SKM-1 (cell line): ENCODE results near the gene ANXA2.
"Not testable (repeated sequence)": the region's sequence is repeated elsewhere in the genome, so short reads cannot be mapped to it uniquely, and the experiment has no call there.

ENCODE experiments used
- DNase-seq: peaks from one replicate; lab custom pipeline; 2025; ENCODE audit not compliant: unreplicated experiment; lab: John Stamatoyannopoulos, UW

The ANXA2 gene

DNA sequence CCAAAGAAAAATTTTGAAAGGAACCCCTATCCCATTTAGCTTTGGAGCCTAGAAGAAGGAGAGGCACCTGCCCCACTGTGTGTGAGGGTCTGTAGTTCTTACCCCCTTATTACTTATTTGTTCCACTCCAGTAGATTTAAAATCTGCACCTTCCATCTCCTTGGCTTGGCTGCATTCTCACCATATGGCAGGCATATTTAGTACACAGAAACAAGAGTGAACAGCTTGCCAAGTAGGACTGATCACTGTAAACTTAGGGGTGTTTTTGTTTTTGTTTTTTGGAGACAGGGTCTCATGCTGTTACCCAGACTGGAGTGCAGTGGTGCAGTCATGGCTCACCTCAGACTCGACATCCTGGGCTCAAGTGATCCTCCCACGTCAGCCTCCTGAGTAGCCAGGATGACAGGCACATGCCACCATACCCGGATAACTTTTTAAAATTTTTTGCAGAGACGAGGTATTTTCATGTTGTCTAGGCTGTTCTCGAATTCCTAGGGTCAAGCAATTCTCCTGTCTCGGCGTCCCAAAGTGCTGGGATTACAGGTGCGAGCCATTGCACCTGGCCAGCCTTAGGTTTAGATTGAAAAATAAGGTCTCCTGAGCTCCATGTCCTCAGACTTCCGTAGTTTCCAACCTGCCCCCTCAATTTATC, 14.1 kb upstream of the ANXA2 start:
- DNase-seq = no peak

DNA sequence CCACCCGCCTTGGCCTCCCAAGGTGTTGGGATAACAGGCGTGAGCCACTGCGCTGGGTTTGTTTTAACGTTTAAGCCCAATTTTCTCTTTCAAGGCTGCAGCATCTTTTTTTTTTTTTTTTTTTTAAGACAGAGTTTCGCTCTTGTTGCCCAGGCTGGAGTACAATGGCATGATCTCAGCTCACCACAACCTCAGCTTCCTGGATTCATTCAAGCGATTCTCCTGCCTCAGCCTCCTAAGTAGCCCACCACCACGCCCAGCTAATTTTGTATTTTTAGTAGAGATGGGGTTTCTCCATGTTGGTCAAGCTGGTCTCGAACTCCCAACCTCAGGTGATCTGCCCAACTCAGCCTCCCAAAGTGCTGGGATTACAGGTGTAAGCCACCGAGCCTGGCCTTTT, 12.6 kb upstream of the ANXA2 start:
- DNase-seq = not testable (repeated sequence)

DNA sequence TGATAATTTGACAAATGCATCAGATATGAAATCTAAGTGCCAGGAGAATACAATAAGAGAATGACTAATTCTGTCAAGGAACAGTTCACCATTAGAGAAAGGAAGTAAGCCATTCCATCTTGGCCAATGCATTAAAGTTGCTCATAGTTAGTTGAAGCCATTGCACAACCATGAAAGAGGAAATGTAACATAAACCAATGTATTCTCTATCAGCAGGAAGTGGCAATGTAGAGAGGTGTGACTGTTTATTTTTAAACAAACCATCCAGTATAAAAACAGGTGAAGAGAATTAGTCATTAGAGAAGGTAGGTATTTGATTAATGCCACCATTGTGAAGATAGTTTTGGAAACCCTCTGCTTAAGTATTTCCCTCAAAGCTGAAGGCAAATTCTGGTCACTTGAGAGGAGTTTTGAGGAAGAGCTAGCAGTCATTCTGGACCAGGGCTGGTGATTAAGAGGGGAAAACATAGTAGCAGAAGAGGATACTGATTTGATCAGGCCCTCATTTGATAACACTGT, 10.7 kb upstream of the ANXA2 start:
- peak; percentile 78 for DNase-seq

DNA sequence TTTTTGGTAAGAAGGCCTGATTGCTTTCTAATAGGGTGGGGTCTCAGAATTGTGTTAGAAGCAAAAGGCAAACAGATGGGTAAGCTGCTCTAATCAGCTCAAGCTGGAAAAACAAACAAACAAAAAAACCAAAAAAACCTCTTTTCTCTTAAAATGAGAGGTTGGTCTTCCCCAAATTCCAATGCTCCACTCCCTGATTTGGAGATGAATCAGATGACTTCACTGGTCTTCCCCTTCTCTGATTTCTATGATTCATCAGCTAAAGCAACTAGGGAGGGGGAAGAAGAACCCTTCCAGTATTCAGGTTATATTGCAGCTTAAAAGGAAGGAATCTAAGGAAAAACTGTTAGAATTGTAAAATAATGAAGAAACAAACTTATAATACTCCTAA, 9.6 kb upstream of the ANXA2 start:
- no peak for DNase-seq

DNA sequence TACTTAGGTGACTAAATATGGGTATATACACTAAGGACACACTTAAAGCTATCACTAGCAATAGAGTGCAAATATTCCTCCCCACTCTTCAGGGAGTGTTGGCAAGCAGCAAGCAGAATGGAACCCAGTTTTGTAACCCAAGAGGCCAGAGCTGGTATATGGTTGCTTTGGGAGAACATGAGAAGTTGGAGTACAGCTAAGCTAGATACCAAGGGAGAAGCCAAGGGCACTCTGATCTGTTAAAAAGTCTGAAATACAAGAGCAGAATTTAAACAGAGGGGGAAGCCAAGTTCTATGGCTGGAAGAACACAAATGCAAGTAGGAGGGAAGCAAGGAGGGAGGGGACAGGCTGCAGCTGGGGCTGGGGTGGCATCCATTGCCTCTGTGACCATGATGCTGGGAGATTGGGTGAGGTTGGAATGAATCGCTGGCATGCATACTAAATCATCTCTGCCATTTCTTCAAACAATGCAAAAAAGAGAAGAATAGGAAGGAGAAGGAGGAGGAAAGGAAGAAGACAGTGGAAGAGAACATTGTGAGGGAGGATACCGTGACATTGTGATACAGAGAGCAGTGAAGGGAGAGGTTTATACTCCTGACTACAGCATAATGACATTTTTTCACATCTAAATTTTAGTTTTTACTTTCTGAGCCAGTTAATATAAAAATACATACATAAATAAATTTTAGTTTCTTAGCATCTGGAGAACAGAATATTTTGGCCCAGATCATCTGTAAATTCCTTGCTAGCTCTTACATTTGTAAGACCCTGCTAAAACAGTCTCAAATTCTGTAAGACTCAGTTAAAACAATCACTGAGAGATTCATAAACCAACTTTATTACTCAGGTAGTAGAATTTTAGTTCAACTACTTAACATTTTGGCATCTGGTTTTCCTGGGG, 9.0 kb upstream of the ANXA2 start:
- DNase-seq = no peak

DNA sequence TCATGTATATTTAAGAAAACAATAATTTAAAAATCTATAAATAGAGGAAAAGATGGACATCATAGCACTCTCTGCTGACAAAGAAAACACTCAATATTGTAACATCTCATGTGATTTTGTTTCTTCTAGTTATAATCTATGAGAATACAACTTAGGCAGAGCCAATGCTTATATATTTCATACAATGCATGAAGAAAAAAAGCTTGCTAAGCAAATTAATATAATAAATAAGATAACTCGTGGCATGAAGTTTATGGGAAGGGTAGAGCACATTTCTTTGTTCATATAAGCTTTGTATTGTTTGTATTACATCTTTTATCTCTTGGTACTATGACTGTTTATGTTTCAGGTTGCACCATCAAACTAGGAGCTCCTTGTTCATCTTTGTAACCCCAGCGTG, 7.6 kb upstream of the ANXA2 start:
- DNase-seq = no peak

DNA sequence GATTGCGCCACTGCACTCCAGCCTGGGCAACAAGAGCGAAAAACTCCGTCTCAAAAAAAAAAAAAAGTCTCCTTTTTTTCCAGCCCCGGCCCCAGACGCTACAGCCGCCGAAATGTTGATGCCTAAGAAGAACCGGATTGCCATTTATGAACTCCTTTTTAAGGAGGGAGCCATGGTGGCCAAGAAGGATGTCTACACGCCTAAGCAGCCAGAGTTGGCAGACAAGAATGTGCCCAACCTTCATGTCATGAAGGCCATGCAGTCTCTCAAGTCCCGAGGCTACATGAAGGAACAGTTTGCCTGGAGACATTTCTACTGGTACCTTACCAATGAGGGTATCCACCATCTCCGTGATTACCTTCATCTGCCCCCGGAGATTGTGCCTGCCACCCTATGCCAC, 6.6 kb upstream of the ANXA2 start:
- not testable (repeated sequence) for DNase-seq

DNA sequence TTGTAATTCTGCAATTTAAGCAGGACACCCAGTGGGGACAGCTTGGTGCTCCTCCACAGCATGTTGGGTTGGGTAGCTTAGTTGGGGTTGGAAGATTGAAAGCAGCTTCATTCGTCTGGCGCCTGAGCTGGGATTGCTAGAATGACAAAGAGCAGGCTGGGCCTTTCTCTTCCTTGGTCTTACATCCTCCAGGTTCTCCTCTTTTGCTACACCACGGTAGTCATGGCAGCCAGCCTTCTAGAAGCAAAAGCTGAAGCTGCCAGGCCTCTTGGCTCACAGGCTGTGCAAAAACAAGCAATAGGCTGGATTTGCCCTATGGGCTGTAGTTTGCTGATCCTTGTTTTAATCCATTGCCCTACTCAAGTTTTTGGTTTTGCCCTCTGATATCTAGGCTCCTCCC, 3.2 kb upstream of the ANXA2 start:
- DNase-seq = no peak

DNA sequence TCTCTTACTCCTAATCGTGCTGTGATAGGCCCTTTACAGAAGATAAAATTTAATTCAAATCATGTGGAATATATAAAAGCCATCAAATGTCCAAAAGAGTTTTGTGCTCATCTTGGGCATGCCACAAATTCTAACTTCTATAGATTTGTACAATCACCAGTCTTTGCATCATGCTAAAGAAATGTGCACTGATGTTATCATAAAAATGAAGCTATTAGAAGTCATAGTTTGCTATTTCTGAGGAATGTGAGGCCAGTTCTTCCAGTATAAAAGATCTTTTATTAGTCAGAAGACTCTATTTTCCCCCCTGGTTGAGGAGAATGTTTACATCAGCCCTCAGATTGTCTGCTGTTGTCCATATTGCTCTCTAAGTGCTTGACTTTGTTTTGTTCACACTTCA, 2.1 kb upstream of the ANXA2 start:
- DNase-seq = no peak

DNA sequence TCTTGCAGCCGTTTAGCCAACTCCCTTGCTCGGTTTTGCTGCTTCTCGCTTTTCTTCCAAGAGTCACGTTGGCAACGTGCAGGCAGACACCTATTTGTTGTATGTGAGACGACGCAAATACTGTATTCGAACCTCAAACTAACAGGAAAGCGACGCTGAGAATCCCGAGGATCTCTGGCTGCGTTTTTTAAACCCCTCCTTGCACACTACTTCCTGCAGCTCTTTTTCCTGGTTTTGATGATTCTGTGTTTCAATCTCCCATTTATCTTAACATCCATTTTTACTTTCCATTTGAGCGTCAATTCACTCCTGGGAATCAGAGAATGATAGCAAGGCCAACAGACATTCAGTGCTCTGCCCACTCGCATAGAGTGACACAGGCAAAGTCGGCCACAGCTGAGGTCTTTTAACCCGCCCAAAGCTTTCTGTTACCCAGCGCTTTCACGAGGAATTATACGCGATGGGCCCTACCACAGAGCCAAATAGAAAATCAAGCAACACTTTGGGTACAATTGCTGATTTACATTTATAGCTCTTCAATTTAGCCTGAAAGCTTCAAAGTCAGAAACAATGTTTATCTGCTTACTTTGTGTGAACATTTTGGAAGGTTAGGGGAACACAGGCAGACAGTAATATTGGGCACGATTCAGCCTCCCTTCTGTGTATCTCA, 1.6 kb upstream of the ANXA2 start:
- no peak for DNase-seq

DNA sequence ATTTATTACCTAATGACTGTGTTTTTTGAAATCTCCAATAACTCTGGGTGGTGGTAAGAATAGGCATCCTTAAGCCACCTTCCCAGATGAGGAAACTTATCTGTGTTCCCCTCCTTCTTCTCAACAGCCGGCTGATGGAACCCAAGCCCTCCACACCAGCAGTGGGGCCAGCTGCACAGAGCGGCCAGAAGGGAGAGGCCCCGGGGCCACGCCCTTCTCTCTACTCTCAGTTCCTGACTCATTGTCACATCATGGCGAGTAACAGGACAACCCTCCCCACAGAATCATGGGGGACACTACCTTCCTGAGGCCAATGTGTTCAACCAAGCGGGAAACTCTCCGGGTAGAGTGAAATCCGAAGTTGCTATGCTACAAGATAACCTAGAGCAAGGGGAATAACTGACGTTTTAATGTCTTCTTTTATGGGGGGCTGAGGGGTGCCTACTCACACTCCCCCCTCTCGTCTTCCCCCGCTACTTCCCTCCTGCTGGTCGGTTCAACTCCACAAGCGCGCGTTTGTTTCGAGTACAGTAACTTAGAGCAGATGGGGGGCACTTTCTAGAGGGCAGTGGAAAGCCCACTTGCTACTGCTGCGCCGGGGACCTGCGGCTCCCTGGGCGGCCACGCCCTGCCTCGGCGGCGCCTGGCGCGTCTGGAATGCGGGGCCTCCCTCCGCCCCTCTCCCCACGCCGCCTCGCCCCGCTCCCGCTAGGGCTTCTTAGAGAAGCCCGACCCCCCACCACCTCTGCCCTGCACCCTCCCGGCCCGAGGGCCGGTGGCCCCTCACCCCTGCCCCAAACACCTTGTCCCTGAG, 621 bp downstream of the ANXA2 start:
- DNase-seq = no peak

DNA sequence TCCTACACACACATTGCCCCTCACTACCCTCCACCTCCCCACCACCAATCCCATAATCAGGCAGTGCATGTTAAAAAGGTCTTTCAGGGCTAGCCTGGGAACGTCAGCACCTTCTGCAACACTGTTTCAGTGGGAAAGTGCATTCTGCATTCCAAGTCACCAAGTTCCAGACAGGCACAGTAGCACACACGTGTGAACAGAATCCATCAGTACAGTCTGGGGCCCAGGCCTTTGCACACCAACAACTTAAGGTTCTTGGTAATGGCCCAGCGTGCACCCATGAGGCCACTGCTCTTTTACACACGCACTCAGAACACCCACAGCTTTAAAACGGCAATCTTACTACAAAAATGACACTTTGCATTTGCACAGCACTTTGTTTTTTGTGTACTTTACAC, 1.2 kb downstream of the ANXA2 start:
- DNase-seq = no peak

DNA sequence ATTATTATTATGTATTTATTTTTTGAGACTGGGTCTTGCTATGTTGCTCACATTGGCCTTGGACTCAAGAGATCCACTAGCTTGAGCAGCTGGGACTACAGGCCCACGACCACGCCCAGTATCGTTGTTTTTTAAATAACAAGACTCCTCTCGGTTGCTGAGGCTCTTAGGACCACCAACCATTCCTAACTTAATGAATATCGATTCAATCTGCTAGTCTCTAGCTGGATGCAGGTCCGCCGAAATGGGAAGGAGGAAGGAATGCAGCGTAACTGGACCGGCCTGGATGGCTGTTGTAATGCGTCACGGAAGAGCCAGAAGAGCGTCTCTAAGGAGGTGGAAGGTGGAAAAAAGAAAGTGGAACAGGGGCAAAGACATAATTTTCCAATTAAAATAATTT, 1.7 kb downstream of the ANXA2 start:
- DNase-seq = no peak

DNA sequence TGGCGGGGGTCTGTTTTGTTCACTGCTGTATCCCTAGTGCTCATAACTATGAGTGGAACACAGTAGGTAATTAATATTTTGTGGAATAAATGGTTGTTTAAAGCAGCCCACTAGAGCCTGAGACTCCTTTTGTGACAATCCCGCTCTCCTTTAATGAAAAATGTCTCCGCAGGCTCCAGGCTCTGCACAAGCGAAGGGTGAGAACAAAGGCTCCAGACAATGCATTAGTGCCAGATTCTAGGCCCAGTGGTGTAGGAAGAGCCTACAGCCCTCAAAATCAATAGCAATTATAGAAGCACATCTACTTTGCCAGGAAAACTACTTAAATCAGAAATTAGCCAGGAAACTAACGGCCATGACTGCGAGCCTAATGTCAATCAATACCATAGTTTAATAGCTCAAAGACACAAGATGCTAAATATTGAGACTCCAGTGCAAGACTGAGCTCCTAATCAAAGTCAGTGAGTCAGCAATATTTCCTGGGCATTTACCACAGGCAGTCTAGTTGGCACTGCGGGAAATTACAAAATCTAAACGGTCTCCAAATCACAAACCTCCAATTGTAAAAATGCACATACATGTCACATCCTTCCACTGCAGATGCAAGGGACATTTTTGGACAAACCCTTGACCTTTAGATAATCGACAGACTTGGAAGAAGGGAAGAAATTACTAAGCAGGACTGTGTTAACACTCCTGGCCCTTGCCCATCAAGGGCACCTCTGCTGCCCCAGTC, 2.3 kb downstream of the ANXA2 start:
- DNase-seq = no peak

DNA sequence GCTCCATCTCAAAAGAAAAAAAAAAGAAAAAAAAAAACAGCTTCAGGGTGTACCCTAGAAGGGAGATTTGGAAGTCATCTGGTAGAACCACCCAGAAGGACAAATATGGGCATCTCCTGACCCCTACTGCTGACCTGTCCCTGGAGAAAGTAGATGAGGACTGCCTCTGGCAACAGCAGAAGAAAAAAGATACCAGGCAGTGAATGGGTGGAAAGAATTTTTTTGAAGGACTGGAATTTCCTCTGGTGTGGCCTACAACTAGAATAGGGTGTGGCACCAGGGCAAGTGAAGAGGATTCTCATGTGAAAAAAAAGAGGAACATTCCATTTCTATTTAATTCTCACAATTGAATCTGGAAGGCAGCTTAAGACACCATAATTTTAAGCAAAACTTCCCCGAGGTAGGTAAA, 3.1 kb downstream of the ANXA2 start:
- no peak for DNase-seq

DNA sequence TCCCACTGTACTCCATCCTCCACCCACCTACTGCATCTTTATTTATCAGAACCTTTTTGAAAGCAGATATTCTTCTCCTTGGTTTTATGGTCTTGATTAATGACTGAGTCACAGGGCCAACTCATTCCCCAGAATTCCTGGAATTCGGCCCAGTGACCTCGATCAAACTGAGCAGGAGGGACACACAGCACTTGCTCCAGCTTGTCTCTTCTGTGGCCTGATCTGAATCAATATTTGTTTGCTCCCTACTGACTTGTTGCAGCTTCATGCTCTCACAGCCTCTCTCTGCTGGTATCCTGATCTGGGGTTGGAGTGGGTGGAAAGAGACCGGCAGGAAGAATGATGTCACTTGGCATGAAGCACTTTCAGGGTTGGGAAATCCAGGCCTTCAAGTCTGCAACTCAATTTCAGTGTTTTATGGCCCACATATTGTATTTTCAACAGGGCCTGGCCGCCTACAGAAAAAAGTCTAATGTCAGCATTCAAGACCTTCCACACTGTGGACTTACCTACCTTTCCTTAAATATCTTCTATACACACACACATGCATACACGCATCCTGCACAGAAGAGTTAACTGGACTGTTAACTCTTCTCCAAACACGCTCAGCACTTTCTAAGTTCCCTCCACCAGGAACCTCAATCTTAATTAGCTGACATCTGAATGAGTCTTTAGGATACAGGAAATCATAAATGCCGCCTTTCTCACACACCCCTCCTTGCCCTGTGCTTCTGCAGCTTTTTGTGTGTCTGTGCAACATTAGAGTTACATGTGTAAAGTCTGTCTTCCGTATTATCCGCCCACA, 4.6 kb downstream of the ANXA2 start:
- DNase-seq = no peak

DNA sequence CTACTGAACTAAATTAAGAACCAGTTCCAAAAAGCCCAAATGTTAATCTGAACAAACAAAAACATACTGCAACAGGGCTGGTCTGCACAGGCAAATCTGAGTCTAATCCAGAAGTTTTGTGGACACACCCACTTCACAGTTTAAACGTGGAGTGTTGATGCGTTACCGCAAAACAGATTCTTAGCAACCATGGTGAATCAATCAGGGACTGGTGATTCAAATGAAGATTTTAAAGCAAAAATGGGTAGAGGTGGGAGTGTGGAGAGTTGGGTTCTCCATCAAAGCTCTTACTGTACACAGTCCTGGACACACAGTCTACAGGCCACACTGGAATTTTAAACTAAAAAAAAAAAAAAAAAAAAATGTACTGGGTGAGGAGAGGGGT, 5.2 kb downstream of the ANXA2 start:
- DNase-seq = no peak

DNA sequence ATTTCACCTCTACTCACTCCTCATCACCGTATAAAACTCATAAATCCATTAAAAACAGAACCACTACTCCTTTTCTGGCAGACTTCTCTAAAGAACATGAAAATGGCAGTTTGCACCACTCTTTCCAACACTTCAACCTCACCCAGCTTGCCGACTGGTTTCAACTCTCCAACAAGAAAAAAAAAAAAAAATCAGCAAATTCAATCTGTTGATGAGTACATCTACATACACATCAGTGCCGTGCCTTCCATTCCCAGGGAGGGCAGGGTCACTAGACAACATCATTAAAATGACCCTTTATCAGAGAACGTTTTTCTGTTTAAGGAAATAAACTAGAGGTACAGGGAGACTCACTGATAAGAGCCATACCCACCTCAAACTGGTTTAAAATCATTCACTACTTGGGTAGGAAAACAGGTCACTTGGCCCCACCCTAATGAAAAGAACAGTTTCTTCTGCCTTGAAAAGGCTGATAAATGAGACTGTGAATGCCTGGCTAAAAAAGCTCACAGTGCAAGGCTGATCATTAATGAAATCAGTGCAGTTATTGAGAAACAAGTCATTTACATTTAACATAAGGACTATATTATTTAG, 6.0 kb downstream of the ANXA2 start:
- no peak for DNase-seq

DNA sequence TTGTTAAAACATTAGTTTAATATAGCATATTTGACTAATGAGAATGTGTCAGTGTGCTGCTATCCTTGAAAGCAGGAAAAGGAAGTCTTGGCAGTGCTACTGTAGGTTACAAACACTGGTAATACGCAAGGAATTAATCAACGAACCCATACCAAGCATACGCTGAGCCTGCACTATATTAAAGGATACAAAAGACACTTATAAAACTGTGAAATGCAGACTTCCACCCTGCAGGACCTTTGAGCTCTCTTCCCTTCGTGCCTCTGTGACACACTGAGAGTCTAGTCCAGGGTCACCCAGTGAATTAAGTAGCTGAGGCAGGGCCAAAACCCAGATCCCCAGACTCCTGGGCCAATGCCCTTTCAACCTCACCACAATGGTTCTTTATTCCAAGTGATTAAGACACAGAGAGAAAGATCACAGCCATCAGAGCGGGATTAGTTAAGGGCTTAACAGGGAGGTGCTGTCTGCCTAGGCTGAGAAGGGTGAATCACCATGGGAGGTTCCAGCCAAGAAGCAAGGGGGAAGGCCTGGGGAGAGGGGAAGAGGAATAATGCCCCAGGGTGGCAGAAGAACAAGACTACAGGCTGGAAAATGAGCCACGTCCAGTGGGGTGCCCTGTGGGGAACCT, 6.8 kb downstream of the ANXA2 start:
- DNase-seq = no peak
